ENCODE results near the gene TRPC3.

The TRPC3 gene

DNA sequence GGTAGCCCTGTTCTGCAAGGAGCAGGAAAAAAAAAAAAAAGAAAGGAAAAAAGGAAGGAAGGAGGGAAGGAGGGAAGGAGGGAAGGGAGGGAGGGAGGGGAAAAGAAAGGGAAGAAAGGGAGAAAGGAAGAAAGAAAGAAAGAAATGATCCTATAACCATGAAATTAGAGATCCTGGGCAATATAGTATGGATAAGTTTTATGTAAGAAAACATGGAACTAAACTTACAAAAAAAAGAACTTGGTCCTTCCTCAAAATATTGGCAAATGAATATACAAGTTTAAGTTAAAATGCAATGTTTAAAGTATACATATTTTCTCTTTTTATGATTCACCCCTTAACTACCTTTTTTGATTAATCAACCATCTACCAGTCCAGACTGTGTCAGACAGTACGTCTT is 100.5 kb downstream of the TRPC3 start:
- Histone ChIP-seq H3K9me3 (ENCODE audit: insufficient read depth, low read length) (no peaks in the 10 kb centered on the region), H3K4me3 (ENCODE audit: insufficient read length, low read depth) (no peak overlapping the region), H3K36me3 (ENCODE audit: insufficient read depth, insufficient read length, low read length) (peaks cover 27% of the 10 kb centered on the region), H3K27me3 (ENCODE audit: insufficient read depth, insufficient read length) (no peaks in the 10 kb centered on the region), H3K9ac (ENCODE audit: insufficient read length, low read depth) (no peak overlapping the region), H3K4me1 (ENCODE audit: insufficient read depth, insufficient read length) (no peaks in the 10 kb centered on the region)
- no peak for DNase-seq (ENCODE audit: low read depth, low spot score)
- TF ChIP-seq YY1 (IDR thresholded peaks at IDR 0.05; ENCODE audit: insufficient read depth, insufficient read length) (no peak), SUZ12 (IDR thresholded peaks at IDR 0.05; ENCODE audit: extremely low read depth, insufficient read depth, insufficient read length) (no peak), ZNF274 (IDR thresholded peaks at IDR 0.05; ENCODE audit: low read depth, low read length) (no peak)

DNA sequence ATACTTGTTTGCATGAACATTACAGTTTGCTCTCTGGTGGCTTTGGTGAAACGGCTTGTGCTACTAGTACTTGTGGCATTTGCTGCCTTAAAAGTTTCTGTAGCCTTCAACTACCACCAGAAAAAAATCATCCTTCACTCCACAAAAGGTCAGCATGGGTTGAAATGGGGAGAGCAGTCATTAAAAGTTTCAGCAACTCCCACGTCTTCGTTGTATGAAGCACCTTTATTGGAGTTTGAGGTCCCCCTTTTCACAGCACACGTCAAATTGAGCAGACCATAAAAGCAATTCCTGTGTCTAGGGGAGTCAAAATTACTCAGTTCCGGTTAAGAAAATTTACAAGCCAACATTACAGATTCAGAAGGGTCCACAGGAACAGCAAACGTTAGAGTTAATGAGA is 105.2 kb downstream of the TRPC3 start:
- Histone ChIP-seq H3K4me3 (ENCODE audit: insufficient read length, low read depth) (no peak overlapping the region), H3K4me1 (ENCODE audit: insufficient read depth, insufficient read length) (no peaks in the 10 kb centered on the region), H3K27me3 (ENCODE audit: insufficient read depth, insufficient read length) (no peaks in the 10 kb centered on the region), H3K9ac (ENCODE audit: insufficient read length, low read depth) (no peak overlapping the region), H3K9me3 (ENCODE audit: insufficient read depth, low read length) (no peaks in the 10 kb centered on the region), H3K36me3 (ENCODE audit: insufficient read depth, insufficient read length, low read length) (peaks cover 51% of the 10 kb centered on the region)
- no peak for DNase-seq (ENCODE audit: low read depth, low spot score)
- no peak for TF ChIP-seq YY1 (IDR thresholded peaks at IDR 0.05; ENCODE audit: insufficient read depth, insufficient read length)
- no peak for TF ChIP-seq ZNF274 (IDR thresholded peaks at IDR 0.05; ENCODE audit: low read depth, low read length)
- no peak for TF ChIP-seq SUZ12 (IDR thresholded peaks at IDR 0.05; ENCODE audit: extremely low read depth, insufficient read depth, insufficient read length)

DNA sequence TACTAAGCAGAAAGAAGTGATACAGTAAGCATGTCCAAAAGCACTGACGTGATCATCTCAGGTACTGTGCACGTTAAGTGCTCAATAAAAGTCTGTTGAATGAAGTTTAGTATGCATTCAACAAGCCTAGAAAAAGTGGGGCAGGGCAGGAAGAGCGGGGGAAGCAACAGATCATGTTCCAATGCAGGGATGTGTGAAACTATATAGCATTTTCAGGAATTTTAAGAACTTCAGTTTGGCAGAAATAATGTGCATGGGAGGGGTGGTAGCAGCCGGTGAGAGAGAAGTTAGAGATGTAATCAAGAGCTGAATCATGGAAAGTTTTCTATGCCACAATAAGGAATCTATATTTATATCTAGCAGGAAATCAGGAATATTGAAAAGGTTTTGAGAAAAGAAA is 109.0 kb downstream of the TRPC3 start:
- Histone ChIP-seq H3K4me1 (ENCODE audit: insufficient read depth, insufficient read length) (no peaks in the 10 kb centered on the region), H3K9me3 (ENCODE audit: insufficient read depth, low read length) (no peaks in the 10 kb centered on the region), H3K27me3 (ENCODE audit: insufficient read depth, insufficient read length) (no peaks in the 10 kb centered on the region), H3K36me3 (ENCODE audit: insufficient read depth, insufficient read length, low read length) (peaks cover 59% of the 10 kb centered on the region), H3K4me3 (ENCODE audit: insufficient read length, low read depth) (no peak overlapping the region), H3K9ac (ENCODE audit: insufficient read length, low read depth) (no peak overlapping the region)
- no peak for DNase-seq (ENCODE audit: low read depth, low spot score)
- TF ChIP-seq ZNF274 (IDR thresholded peaks at IDR 0.05; ENCODE audit: low read depth, low read length) (no peak), YY1 (IDR thresholded peaks at IDR 0.05; ENCODE audit: insufficient read depth, insufficient read length) (no peak), SUZ12 (IDR thresholded peaks at IDR 0.05; ENCODE audit: extremely low read depth, insufficient read depth, insufficient read length) (no peak)

DNA sequence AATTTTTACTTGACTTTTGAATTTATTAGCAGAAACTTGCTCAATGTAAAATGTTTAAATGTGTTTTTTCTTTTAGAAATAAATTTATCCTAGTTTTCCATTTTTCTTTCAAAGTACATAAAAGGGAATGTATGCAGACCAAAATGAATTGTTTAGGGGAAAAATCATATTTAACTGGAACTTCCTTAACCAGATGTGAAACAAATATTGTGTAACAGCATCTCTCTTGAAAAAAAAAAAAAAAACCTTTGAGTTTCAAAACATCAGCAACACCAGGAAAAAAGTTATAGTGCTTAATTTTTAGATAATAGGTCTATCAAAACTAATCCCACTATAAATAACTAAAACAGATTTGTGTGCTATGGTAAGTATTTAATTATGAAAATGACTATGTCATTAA is 113.7 kb downstream of the TRPC3 start:
- Histone ChIP-seq H3K36me3 (ENCODE audit: insufficient read depth, insufficient read length, low read length) (peaks cover 45% of the 10 kb centered on the region), H3K27me3 (ENCODE audit: insufficient read depth, insufficient read length) (no peaks in the 10 kb centered on the region), H3K9ac (ENCODE audit: insufficient read length, low read depth) (no peak overlapping the region), H3K9me3 (ENCODE audit: insufficient read depth, low read length) (no peaks in the 10 kb centered on the region), H3K4me1 (ENCODE audit: insufficient read depth, insufficient read length) (no peaks in the 10 kb centered on the region), H3K4me3 (ENCODE audit: insufficient read length, low read depth) (no peak overlapping the region)
- no peak for DNase-seq (ENCODE audit: low read depth, low spot score)
- TF ChIP-seq SUZ12 (IDR thresholded peaks at IDR 0.05; ENCODE audit: extremely low read depth, insufficient read depth, insufficient read length), result no peak
- TF ChIP-seq ZNF274 (IDR thresholded peaks at IDR 0.05; ENCODE audit: low read depth, low read length), result no peak
- TF ChIP-seq YY1 (IDR thresholded peaks at IDR 0.05; ENCODE audit: insufficient read depth, insufficient read length), result no peak

DNA sequence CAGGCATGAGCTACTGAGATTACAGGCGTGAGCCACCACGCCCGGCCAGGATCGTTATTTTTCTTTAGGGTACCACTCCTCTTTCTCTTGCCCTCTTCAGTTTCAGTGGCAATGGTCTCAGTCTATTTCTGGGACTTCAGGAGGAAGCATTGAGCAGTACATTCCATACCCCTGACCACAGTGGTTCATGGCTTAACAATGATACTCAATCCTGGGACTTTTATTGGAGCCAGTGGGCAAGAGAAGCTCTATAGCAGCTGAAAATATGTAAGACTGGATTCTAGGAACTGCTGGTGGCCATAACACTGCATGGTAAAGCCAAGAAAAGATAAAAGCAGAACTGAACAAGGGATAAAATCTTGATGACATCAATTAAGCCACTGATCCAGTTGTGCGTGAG is 122.3 kb downstream of the TRPC3 start:
- TF ChIP-seq ZNF274 (IDR thresholded peaks at IDR 0.05; ENCODE audit: low read depth, low read length) (no peak), YY1 (IDR thresholded peaks at IDR 0.05; ENCODE audit: insufficient read depth, insufficient read length) (no peak)
- Histone ChIP-seq H3K36me3 (ENCODE audit: insufficient read depth, insufficient read length, low read length) (peaks cover 28% of the 10 kb centered on the region), H3K4me3 (ENCODE audit: insufficient read length, low read depth) (no peak overlapping the region), H3K9ac (ENCODE audit: insufficient read length, low read depth) (no peak overlapping the region), H3K27me3 (ENCODE audit: insufficient read depth, insufficient read length) (no peaks in the 10 kb centered on the region), H3K4me1 (ENCODE audit: insufficient read depth, insufficient read length) (no peaks in the 10 kb centered on the region), H3K9me3 (ENCODE audit: insufficient read depth, low read length) (no peaks in the 10 kb centered on the region)
- no peak for DNase-seq (ENCODE audit: low read depth, low spot score)
